Liver (tissue), 9 donors: ENCODE data around the gene CXCL16. TPM values are rescaled to one million over a fixed set of nuclear protein-coding genes. Genes with fewer than 3 reads are reported as not detected.
A peak's percentile ranks its signal among the peaks of the same experiment; 100 is the strongest.

Experiments
- DNase-seq: peaks from one replicate; pipeline ENCODE4 v3.0.0-alpha.2; 2017; ENCODE audit warnings: low spot score
- H3K27ac ChIP-seq, 2 donors: one replicate each; pipeline ENCODE4 v1.7.0; 2013; ENCODE audit warnings: inconsistent platforms in 2 of 2, low read length in 2 of 2, control low read depth in 1 of 2, low read depth in 1 of 2, mild to moderate bottlenecking in 1 of 2
- H3K27me3 ChIP-seq, 4 donors: one replicate each; pipeline versions ENCODE4 v1.6.1 to v1.7.0; 2013; ENCODE audit warnings: low read length in 3 of 4, inconsistent platforms in 1 of 4, mild to moderate bottlenecking in 1 of 4, moderate library complexity in 1 of 4; ENCODE audit not compliant: control insufficient read depth in 4 of 4, insufficient read depth in 4 of 4
- H3K36me3 ChIP-seq, 4 donors: one replicate each; pipeline versions ENCODE4 v1.6.1 to v1.7.0; 2013; ENCODE audit warnings: low read length in 3 of 4, mild to moderate bottlenecking in 3 of 4, low read depth in 1 of 4, moderate library complexity in 1 of 4; ENCODE audit not compliant: control insufficient read depth in 4 of 4, insufficient read depth in 3 of 4
- H3K4me1 ChIP-seq, 4 donors: one replicate each; pipeline versions ENCODE4 v1.6.1 to v1.7.0; 2013; ENCODE audit warnings: low read length in 3 of 4, mild to moderate bottlenecking in 3 of 4, moderate library complexity in 1 of 4; ENCODE audit not compliant: control insufficient read depth in 4 of 4, insufficient read depth in 4 of 4
- H3K4me3 ChIP-seq, 3 donors: one replicate each; pipeline versions ENCODE4 v1.6.1 to v1.7.0; 2013; ENCODE audit warnings: low read length in 3 of 3, control low read depth in 1 of 3, low read depth in 1 of 3, mild to moderate bottlenecking in 1 of 3
- H3K9ac ChIP-seq, 2 donors: one replicate each; pipeline ENCODE4 v1.7.0; 2013; ENCODE audit warnings: low read length in 2 of 2, mild to moderate bottlenecking in 2 of 2, moderate library complexity in 2 of 2, control low read depth in 1 of 2, low read depth in 1 of 2
- H3K9me3 ChIP-seq, 4 donors: one replicate each; pipeline versions ENCODE4 v1.6.1 to v1.7.0; 2013; ENCODE audit warnings: low read length in 3 of 4; ENCODE audit not compliant: control insufficient read depth in 4 of 4
- EGR1 ChIP-seq, 2 donors: IDR thresholded peaks; 2 replicates each; pipeline ENCODE4 v1.6.1; 2016 to 2018; ENCODE audit warnings: antibody characterized with exemption in 2 of 2, low read depth in 2 of 2
- FOXA1 ChIP-seq: IDR thresholded peaks from 2 replicates; pipeline ENCODE4 v1.6.1; 2016; ENCODE audit warnings: antibody characterized with exemption
- FOXA2 ChIP-seq: IDR thresholded peaks from 2 replicates; pipeline ENCODE4 v1.6.1; 2016; ENCODE audit warnings: antibody characterized with exemption
- HNF4A ChIP-seq, 2 donors: conservative IDR thresholded peaks; 2 replicates each; pipeline ENCODE4 v1.6.1; 2016; ENCODE audit warnings: antibody characterized with exemption in 2 of 2, mild to moderate bottlenecking in 2 of 2
- HNF4G ChIP-seq: IDR thresholded peaks from 2 replicates; pipeline ENCODE4 v1.6.1; 2016; ENCODE audit warnings: antibody characterized with exemption
- JUND ChIP-seq, 2 donors: IDR thresholded peaks; 2 replicates each; pipeline ENCODE4 v1.6.1; 2016; ENCODE audit warnings: antibody characterized with exemption in 2 of 2
- NR2F2 ChIP-seq: IDR thresholded peaks from 2 replicates; pipeline ENCODE4 v1.6.1; 2016; ENCODE audit warnings: antibody characterized with exemption
- RXRA ChIP-seq, 2 donors: IDR thresholded peaks; 2 replicates each; pipeline ENCODE4 v1.6.1; 2017 to 2018; ENCODE audit warnings: antibody characterized with exemption in 2 of 2, mild to moderate bottlenecking in 1 of 2
- SP1 ChIP-seq: IDR thresholded peaks from 2 replicates; pipeline ENCODE4 v1.6.1; 2018; ENCODE audit warnings: antibody characterized with exemption, mild to moderate bottlenecking
- WGBS: extraction: QIAGEN DNeasy Blood & Tissue Kit; methylation state at CpG from one replicate; pipeline ENCODE4 v1.1.7; 2013; 5-methylcytosine and 5-hydroxymethylcytosine counted together
- polyA plus RNA-seq, 2 donors: library from polyadenylated mRNA; stranded (reverse) in 1 of 2; unstranded in 1 of 2; fragments of 200-250 nt in 1 of 2; fragments of >200 nt in 1 of 2; fragmentation: Nextera tagmentation in 1 of 2; extraction: Ambion mirVana in 1 of 2; gene quantifications; one replicate each; pipeline versions ENCODE4 v1.2.1 to v1.2.3, GENCODE V29; 2013 to 2015
- total RNA-seq, 2 donors: library from RNA; depleted of rRNA; stranded (reverse); fragments of >200 nt; gene quantifications; one replicate each; pipeline ENCODE4 v1.2.3, GENCODE V29; 2014
- TF ChIP-seq, protein P1 (sequence below): IDR thresholded peaks from 2 replicates; pipeline ENCODE4 v1.6.1; 2016; ENCODE audit warnings: antibody characterized with exemption
- TF ChIP-seq, protein P2 (sequence below): IDR thresholded peaks from 2 replicates; pipeline ENCODE4 v1.6.1; 2016; ENCODE audit warnings: antibody characterized with exemption
- TF ChIP-seq, protein P3 (sequence below): fragments of 150-350 bp; IDR thresholded peaks from 2 replicates; pipeline ENCODE4 v1.5.1; 2017; ENCODE audit warnings: improper control_type of control experiment, low read depth, low read length; ENCODE audit not compliant: missing input control
- TF ChIP-seq, protein P4 (sequence below): IDR thresholded peaks from 2 replicates; pipeline ENCODE4 v1.6.1; 2016; ENCODE audit warnings: antibody characterized with exemption
- TF ChIP-seq, protein P5 (sequence below): IDR thresholded peaks from 2 replicates; pipeline ENCODE4 v1.6.1; 2016; ENCODE audit warnings: antibody characterized with exemption, mild to moderate bottlenecking
- donor health status: healthy.
- donor health status: healthy.
- donor health status: healthy.
- donor health status: healthy.
- donor health status: healthy.

CXCL16 gene
- total and polyA plus RNA-seq, 4 donors: 10.7 to 41.1 (median 16.1) TPM

DNA sequence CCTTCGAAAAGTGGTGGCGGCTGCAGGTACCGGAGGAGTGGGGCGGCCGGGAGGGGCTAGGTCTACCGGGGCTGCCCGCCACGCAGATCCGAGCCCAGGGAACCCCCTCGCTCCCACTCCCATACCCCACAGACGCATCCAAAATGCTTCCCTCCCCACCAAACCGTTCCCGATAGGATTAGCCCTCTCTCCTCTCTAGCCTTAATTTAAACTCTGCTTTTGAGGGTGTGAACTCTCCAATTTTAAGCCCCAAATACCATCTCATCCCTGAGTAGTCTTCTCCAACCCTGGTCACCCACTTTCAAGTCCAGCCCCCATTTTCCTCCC is 260 bp upstream of the CXCL16 start:
- H3K27ac ChIP-seq: peak overlapping the region; percentile 46 to 73
- no peaks in the 10 kb centered on the region for H3K27me3 ChIP-seq
- TF ChIP-seq, protein P1, sequence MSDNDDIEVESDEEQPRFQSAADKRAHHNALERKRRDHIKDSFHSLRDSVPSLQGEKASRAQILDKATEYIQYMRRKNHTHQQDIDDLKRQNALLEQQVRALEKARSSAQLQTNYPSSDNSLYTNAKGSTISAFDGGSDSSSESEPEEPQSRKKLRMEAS: no peak
- no peak for TF ChIP-seq HNF4G
- TF ChIP-seq FOXA1: no peak
- TF ChIP-seq FOXA2: no peak
- TF ChIP-seq, protein P2, sequence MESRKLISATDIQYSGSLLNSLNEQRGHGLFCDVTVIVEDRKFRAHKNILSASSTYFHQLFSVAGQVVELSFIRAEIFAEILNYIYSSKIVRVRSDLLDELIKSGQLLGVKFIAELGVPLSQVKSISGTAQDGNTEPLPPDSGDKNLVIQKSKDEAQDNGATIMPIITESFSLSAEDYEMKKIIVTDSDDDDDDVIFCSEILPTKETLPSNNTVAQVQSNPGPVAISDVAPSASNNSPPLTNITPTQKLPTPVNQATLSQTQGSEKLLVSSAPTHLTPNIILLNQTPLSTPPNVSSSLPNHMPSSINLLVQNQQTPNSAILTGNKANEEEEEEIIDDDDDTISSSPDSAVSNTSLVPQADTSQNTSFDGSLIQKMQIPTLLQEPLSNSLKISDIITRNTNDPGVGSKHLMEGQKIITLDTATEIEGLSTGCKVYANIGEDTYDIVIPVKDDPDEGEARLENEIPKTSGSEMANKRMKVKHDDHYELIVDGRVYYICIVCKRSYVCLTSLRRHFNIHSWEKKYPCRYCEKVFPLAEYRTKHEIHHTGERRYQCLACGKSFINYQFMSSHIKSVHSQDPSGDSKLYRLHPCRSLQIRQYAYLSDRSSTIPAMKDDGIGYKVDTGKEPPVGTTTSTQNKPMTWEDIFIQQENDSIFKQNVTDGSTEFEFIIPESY: no peak
- TF ChIP-seq, protein P3, sequence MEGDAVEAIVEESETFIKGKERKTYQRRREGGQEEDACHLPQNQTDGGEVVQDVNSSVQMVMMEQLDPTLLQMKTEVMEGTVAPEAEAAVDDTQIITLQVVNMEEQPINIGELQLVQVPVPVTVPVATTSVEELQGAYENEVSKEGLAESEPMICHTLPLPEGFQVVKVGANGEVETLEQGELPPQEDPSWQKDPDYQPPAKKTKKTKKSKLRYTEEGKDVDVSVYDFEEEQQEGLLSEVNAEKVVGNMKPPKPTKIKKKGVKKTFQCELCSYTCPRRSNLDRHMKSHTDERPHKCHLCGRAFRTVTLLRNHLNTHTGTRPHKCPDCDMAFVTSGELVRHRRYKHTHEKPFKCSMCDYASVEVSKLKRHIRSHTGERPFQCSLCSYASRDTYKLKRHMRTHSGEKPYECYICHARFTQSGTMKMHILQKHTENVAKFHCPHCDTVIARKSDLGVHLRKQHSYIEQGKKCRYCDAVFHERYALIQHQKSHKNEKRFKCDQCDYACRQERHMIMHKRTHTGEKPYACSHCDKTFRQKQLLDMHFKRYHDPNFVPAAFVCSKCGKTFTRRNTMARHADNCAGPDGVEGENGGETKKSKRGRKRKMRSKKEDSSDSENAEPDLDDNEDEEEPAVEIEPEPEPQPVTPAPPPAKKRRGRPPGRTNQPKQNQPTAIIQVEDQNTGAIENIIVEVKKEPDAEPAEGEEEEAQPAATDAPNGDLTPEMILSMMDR: no peak
- TF ChIP-seq NR2F2: no peak
- no peak for TF ChIP-seq EGR1 (IDR thresholded peaks at IDR 0.05; ENCODE audit: low read depth in 2 of 2)
- TF ChIP-seq, protein P4, sequence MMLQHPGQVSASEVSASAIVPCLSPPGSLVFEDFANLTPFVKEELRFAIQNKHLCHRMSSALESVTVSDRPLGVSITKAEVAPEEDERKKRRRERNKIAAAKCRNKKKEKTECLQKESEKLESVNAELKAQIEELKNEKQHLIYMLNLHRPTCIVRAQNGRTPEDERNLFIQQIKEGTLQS: no peak
- TF ChIP-seq JUND (IDR thresholded peaks at IDR 0.05): no peak
- no peak for TF ChIP-seq SP1
- no peak for TF ChIP-seq HNF4A (conservative IDR thresholded peaks at IDR 0.05)
- TF ChIP-seq, protein P5, sequence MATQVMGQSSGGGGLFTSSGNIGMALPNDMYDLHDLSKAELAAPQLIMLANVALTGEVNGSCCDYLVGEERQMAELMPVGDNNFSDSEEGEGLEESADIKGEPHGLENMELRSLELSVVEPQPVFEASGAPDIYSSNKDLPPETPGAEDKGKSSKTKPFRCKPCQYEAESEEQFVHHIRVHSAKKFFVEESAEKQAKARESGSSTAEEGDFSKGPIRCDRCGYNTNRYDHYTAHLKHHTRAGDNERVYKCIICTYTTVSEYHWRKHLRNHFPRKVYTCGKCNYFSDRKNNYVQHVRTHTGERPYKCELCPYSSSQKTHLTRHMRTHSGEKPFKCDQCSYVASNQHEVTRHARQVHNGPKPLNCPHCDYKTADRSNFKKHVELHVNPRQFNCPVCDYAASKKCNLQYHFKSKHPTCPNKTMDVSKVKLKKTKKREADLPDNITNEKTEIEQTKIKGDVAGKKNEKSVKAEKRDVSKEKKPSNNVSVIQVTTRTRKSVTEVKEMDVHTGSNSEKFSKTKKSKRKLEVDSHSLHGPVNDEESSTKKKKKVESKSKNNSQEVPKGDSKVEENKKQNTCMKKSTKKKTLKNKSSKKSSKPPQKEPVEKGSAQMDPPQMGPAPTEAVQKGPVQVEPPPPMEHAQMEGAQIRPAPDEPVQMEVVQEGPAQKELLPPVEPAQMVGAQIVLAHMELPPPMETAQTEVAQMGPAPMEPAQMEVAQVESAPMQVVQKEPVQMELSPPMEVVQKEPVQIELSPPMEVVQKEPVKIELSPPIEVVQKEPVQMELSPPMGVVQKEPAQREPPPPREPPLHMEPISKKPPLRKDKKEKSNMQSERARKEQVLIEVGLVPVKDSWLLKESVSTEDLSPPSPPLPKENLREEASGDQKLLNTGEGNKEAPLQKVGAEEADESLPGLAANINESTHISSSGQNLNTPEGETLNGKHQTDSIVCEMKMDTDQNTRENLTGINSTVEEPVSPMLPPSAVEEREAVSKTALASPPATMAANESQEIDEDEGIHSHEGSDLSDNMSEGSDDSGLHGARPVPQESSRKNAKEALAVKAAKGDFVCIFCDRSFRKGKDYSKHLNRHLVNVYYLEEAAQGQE: no peak
- TF ChIP-seq RXRA (IDR thresholded peaks at IDR 0.05): no peak
- H3K9ac ChIP-seq: peak overlapping the region; percentile 53 to 56
- H3K4me1 ChIP-seq: peaks cover 2 to 14% (median 9%) of the 10 kb centered on the region in 4 donors
- no peak for DNase-seq
- 20% methylated on average over 13 of the region's 13 CpGs for WGBS
- no peaks in the 10 kb centered on the region for H3K36me3 ChIP-seq
- no peaks in the 10 kb centered on the region for H3K9me3 ChIP-seq
- peak overlapping the region; percentile 52 to 85 (median 80) for H3K4me3 ChIP-seq
